Activated CD4-positive, alpha-beta memory T cell treated with anti-CD3 and anti-CD28 coated beads for 36 hours (primary cell): ENCODE measurements around the gene MUC5AC. TPM values are rescaled to one million over a fixed set of nuclear protein-coding genes. Genes with fewer than 3 reads are reported as not detected.
"Not testable (repeated sequence)": the region's sequence is repeated elsewhere in the genome, so short reads cannot be mapped to it uniquely, and the experiment has no call there.

Experiments used
- CTCF ChIA-PET: fragments of 350-600 bp; sonication (Branson Sonifier 250); formaldehyde crosslinking; loops from one replicate; lab custom pipeline; 2021; ENCODE audit warnings: antibody characterized with exemption, inconsistent platforms; lab: Charles Lee
- POLR2A ChIA-PET: fragments of 350-600 bp; sonication (Branson Sonifier 250); formaldehyde crosslinking; loops from one replicate; lab custom pipeline; 2021; ENCODE audit warnings: antibody characterized with exemption; lab: Charles Lee
- DNase-seq: peaks from one replicate; pipeline ENCODE4 v3.0.0-alpha.2; 2020
- H3K27ac Mint-ChIP-seq: one replicate; pipeline ENCODE4 v1.8.0; 2021; ENCODE audit warnings: mixed read lengths
- H3K27me3 Mint-ChIP-seq: one replicate; pipeline ENCODE4 v1.8.0; 2021; ENCODE audit warnings: mixed read lengths
- H3K36me3 Mint-ChIP-seq: one replicate; pipeline ENCODE4 v1.8.0; 2021; ENCODE audit warnings: mixed read lengths
- H3K4me1 Mint-ChIP-seq: one replicate; pipeline ENCODE4 v1.8.0; 2021; ENCODE audit warnings: low read depth, mixed read lengths
- H3K4me3 Mint-ChIP-seq: one replicate; pipeline ENCODE4 v1.8.0; 2021; ENCODE audit warnings: mild to moderate bottlenecking, mixed read lengths
- H3K9me3 Mint-ChIP-seq: one replicate; pipeline ENCODE4 v1.8.0; 2021; ENCODE audit warnings: mixed read lengths
- intact Hi-C: fragments of 100-400 bp; cut with micrococcal nuclease; formaldehyde crosslinking; loops from one replicate; pipeline ENCODE4 v1.15.1; 2023
- total RNA-seq, 2 experiments: library from RNA; stranded (reverse); gene quantifications; one replicate each; pipeline ENCODE4 v1.2.3, GENCODE V29; 2021

Gene MUC5AC
- total RNA-seq, 2 experiments from 2014 or later = not detected

DNA sequence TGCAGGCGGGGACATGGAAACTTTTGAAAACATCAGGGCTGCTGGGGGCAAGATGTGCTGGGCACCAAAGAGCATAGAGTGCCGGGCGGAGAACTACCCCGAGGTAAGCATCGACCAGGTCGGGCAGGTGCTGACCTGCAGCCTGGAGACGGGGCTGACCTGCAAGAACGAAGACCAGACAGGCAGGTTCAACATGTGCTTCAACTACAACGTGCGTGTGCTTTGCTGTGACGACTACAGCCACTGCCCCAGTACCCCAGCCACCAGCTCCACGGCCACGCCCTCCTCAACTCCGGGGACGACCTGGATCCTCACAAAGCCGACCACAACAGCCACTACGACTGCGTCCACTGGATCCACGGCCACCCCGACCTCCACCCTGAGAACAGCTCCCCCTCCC, 84.5 kb downstream of the MUC5AC start:
- POLR2A ChIA-PET = no interaction called here
- no peaks in the 10 kb centered on the region for H3K4me1 Mint-ChIP-seq
- intact Hi-C loops = no loop called here
- no peak for DNase-seq
- no peak overlapping the region for H3K27ac Mint-ChIP-seq
- no peaks in the 10 kb centered on the region for H3K27me3 Mint-ChIP-seq
- H3K36me3 Mint-ChIP-seq = no peaks in the 10 kb centered on the region
- no peaks in the 10 kb centered on the region for H3K9me3 Mint-ChIP-seq
- CTCF ChIA-PET = no interaction called here
- H3K4me3 Mint-ChIP-seq = no peak overlapping the region

DNA sequence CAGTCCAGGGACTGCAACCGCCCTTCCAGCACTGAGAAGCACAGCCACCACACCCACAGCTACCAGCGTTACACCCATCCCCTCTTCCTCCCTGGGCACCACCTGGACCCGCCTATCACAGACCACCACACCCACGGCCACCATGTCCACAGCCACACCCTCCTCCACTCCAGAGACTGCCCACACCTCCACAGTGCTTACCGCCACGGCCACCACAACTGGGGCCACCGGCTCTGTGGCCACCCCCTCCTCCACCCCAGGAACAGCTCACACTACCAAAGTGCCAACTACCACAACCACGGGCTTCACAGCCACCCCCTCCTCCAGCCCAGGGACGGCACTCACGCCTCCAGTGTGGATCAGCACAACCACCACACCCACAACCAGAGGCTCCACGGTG, 85.0 kb downstream of the MUC5AC start:
- DNase-seq, CTCF ChIA-PET, intact Hi-C loops, H3K4me3 Mint-ChIP-seq, H3K27me3 Mint-ChIP-seq, H3K9me3 Mint-ChIP-seq, H3K27ac Mint-ChIP-seq, H3K36me3 Mint-ChIP-seq, H3K4me1 Mint-ChIP-seq, POLR2A ChIA-PET: not testable (repeated sequence)

DNA sequence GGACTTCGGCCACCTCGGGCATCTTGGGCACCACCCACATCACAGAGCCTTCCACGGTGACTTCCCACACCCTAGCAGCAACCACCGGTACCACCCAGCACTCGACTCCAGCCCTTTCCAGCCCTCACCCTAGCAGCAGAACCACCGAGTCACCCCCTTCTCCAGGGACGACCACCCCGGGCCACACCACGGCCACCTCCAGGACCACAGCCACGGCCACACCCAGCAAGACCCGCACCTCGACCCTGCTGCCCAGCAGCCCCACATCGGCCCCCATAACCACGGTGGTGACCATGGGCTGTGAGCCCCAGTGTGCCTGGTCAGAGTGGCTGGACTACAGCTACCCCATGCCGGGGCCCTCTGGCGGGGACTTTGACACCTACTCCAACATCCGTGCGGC, 85.8 kb downstream of the MUC5AC start:
- DNase-seq, intact Hi-C loops, H3K4me1 Mint-ChIP-seq, H3K27me3 Mint-ChIP-seq, CTCF ChIA-PET, H3K27ac Mint-ChIP-seq, POLR2A ChIA-PET, H3K9me3 Mint-ChIP-seq, H3K4me3 Mint-ChIP-seq, H3K36me3 Mint-ChIP-seq: not testable (repeated sequence)

DNA sequence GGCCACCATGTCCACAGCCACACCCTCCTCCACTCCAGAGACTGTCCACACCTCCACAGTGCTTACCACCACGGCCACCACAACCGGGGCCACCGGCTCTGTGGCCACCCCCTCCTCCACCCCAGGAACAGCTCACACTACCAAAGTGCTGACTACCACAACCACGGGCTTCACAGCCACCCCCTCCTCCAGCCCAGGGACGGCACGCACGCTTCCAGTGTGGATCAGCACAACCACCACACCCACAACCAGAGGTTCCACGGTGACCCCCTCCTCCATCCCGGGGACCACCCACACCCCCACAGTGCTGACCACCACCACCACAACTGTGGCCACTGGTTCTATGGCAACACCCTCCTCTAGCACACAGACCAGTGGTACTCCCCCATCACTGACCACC, 86.8 kb downstream of the MUC5AC start:
- not testable (repeated sequence) for H3K9me3 Mint-ChIP-seq

DNA sequence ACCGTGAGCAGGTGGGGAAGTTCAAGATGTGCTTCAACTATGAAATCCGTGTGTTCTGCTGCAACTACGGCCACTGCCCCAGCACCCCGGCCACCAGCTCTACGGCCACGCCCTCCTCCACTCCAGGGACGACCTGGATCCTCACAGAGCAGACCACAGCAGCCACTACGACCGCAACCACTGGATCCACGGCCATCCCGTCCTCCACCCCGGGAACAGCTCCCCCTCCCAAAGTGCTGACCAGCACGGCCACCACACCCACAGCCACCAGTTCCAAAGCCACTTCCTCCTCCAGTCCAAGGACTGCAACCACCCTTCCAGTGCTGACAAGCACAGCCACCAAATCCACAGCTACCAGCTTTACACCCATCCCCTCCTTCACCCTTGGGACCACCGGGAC, 88.0 kb downstream of the MUC5AC start:
- H3K9me3 Mint-ChIP-seq, H3K4me3 Mint-ChIP-seq, H3K36me3 Mint-ChIP-seq, CTCF ChIA-PET, H3K27me3 Mint-ChIP-seq, intact Hi-C loops, H3K4me1 Mint-ChIP-seq, POLR2A ChIA-PET, H3K27ac Mint-ChIP-seq, DNase-seq: not testable (repeated sequence)

More for the DNA sequence above, 86.8 kb downstream of the MUC5AC start:
- CTCF ChIA-PET, intact Hi-C loops, H3K27ac Mint-ChIP-seq, DNase-seq, POLR2A ChIA-PET, H3K27me3 Mint-ChIP-seq, H3K36me3 Mint-ChIP-seq, H3K4me1 Mint-ChIP-seq, H3K4me3 Mint-ChIP-seq: not testable (repeated sequence)

DNA sequence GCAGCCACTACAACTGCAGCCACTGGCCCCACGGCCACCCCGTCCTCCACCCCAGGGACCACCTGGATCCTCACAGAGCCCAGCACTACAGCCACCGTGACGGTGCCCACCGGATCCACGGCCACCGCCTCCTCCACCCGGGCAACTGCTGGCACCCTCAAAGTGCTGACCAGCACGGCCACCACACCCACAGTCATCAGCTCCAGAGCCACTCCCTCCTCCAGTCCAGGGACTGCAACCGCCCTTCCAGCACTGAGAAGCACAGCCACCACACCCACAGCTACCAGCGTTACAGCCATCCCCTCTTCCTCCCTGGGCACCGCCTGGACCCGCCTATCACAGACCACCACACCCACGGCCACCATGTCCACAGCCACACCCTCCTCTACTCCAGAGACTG, 88.5 kb downstream of the MUC5AC start:
- H3K9me3 Mint-ChIP-seq, H3K36me3 Mint-ChIP-seq, H3K27ac Mint-ChIP-seq, POLR2A ChIA-PET, DNase-seq, CTCF ChIA-PET, H3K4me1 Mint-ChIP-seq, H3K27me3 Mint-ChIP-seq, H3K4me3 Mint-ChIP-seq, intact Hi-C loops: not testable (repeated sequence)

DNA sequence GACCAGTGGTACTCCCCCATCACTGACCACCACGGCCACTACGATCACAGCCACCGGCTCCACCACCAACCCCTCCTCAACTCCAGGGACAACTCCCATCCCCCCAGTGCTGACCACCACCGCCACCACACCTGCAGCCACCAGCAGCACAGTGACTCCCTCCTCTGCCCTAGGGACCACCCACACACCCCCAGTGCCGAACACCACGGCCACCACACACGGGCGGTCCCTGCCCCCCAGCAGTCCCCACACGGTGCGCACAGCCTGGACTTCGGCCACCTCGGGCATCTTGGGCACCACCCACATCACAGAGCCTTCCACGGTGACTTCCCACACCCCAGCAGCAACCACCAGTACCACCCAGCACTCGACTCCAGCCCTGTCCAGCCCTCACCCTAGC, 89.3 kb downstream of the MUC5AC start:
- H3K27ac Mint-ChIP-seq, H3K4me3 Mint-ChIP-seq, H3K4me1 Mint-ChIP-seq, POLR2A ChIA-PET, H3K27me3 Mint-ChIP-seq, DNase-seq, H3K36me3 Mint-ChIP-seq, H3K9me3 Mint-ChIP-seq, intact Hi-C loops, CTCF ChIA-PET: not testable (repeated sequence)

DNA sequence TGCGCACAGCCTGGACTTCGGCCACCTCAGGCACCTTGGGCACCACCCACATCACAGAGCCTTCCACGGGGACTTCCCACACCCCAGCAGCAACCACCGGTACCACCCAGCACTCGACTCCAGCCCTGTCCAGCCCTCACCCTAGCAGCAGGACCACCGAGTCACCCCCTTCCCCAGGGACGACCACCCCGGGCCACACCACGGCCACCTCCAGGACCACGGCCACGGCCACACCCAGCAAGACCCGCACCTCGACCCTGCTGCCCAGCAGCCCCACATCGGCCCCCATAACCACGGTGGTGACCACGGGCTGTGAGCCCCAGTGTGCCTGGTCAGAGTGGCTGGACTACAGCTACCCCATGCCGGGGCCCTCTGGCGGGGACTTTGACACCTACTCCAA, 91.2 kb downstream of the MUC5AC start:
- H3K9me3 Mint-ChIP-seq, H3K27me3 Mint-ChIP-seq, DNase-seq, intact Hi-C loops, H3K4me1 Mint-ChIP-seq, CTCF ChIA-PET, H3K4me3 Mint-ChIP-seq, POLR2A ChIA-PET, H3K36me3 Mint-ChIP-seq, H3K27ac Mint-ChIP-seq: not testable (repeated sequence)

DNA sequence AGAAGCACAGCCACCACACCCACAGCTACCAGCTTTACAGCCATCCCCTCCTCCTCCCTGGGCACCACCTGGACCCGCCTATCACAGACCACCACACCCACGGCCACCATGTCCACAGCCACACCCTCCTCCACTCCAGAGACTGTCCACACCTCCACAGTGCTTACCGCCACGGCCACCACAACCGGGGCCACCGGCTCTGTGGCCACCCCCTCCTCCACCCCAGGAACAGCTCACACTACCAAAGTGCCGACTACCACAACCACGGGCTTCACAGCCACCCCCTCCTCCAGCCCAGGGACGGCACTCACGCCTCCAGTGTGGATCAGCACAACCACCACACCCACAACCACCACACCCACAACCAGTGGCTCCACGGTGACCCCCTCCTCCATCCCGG, 92.7 kb downstream of the MUC5AC start:
- H3K36me3 Mint-ChIP-seq, CTCF ChIA-PET, POLR2A ChIA-PET, H3K27ac Mint-ChIP-seq, H3K9me3 Mint-ChIP-seq, H3K4me3 Mint-ChIP-seq, H3K4me1 Mint-ChIP-seq, DNase-seq, intact Hi-C loops, H3K27me3 Mint-ChIP-seq: not testable (repeated sequence)

Other genes starting within 250 kb of the MUC5AC start
- 10 to 100 TPM; 61.5 to 61.6 TPM for gene CHID1, start 247.1 kb upstream of the MUC5AC start, total RNA-seq
- 10 to 100 TPM; 42.8 to 44.1 TPM for gene AP2A2, start 232.1 kb upstream of the MUC5AC start, total RNA-seq
- not detected for gene MUC6, start 121.2 kb upstream of the MUC5AC start, total RNA-seq
- gene MUC2, start 83.1 kb upstream of the MUC5AC start, total RNA-seq = not detected
- not detected for gene MUC5B, start 65.1 kb downstream of the MUC5AC start, total RNA-seq
- 10 to 100 TPM; 30.0 to 32.1 TPM for gene TOLLIP, start 151.7 kb downstream of the MUC5AC start, total RNA-seq
- gene BRSK2, start 232.0 kb downstream of the MUC5AC start, total RNA-seq = under 1 TPM; 0.46 to 0.64 TPM